ENCODE results near the gene IDH3A. TPM values are rescaled to one million over a fixed set of nuclear protein-coding genes. Genes with fewer than 3 reads are reported as not detected.

The IDH3A gene
- total and polyA plus RNA-seq, 3 donors from 2014 or later: 88.9 to 120 (median 119) TPM

GRCh38 chr15:78107471-78107870, 41.7 kb upstream of the IDH3A start:
- intact Hi-C loops (cut with DNase I; ENCODE audit: low total_unique reads): loop anchor here (5.0 kb wide), 1 partner anchor 140 kb away; no protein-coding TSS in a partner anchor
- no peak for DNase-seq
- H3K27me3 ChIP-seq: no peaks in the 10 kb centered on the region
- H3K27ac ChIP-seq: no peak overlapping the region
- TF ChIP-seq, protein P1, sequence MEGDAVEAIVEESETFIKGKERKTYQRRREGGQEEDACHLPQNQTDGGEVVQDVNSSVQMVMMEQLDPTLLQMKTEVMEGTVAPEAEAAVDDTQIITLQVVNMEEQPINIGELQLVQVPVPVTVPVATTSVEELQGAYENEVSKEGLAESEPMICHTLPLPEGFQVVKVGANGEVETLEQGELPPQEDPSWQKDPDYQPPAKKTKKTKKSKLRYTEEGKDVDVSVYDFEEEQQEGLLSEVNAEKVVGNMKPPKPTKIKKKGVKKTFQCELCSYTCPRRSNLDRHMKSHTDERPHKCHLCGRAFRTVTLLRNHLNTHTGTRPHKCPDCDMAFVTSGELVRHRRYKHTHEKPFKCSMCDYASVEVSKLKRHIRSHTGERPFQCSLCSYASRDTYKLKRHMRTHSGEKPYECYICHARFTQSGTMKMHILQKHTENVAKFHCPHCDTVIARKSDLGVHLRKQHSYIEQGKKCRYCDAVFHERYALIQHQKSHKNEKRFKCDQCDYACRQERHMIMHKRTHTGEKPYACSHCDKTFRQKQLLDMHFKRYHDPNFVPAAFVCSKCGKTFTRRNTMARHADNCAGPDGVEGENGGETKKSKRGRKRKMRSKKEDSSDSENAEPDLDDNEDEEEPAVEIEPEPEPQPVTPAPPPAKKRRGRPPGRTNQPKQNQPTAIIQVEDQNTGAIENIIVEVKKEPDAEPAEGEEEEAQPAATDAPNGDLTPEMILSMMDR (IDR thresholded peaks at IDR 0.05): no peak
- no peak for TF ChIP-seq POLR2A (IDR thresholded peaks at IDR 0.05)
- no peaks in the 10 kb centered on the region for H3K36me3 ChIP-seq (ENCODE audit: low read depth, missing control alignments)
- H3K4me3 ChIP-seq: no peak overlapping the region
- H3K9me3 ChIP-seq: no peaks in the 10 kb centered on the region
- 94 to 98% methylated on average over 7 to 8 of the region's 8 CpGs for WGBS, 2 donors
- H3K4me1 ChIP-seq: no peaks in the 10 kb centered on the region

DNA sequence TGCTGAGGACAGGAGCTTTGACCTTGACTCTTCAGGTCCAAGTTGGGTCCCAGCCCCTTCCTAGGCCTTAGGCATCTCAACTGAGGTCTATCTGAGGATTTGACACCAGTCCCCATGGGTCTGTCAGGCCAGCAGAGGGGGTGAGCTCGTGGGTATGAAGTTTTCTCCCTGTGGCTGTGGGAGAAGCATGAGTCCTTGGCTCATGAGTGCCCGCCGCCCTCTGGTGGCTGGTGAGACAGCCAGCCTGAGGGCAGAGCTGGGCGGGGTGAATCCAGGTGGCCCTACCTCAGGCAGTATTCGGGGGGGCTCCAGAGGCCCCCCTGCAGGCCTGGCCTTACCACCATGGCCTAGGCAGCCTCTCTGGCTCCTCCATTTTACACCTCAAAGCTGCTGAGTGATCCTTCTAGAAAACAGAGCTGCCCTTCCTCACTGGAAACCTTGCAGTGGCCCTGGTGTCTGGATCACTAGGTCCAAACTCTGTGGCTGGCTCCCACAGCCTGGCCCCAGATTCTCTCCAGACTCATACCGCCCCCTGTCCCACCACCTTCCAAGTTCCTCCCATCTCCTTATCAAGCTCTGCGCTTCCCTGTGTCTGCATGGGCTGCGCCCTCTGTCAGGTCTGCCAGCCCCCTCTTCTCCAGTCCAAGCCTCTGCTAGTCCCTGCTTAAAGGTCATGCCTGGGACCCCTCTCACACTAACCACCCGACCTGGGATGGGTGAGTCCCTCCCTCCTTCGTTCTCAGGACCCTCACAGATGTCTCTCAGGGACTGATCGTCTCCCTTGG, 40.7 kb upstream of the IDH3A start:
- peak; percentile 86 for DNase-seq

DNA sequence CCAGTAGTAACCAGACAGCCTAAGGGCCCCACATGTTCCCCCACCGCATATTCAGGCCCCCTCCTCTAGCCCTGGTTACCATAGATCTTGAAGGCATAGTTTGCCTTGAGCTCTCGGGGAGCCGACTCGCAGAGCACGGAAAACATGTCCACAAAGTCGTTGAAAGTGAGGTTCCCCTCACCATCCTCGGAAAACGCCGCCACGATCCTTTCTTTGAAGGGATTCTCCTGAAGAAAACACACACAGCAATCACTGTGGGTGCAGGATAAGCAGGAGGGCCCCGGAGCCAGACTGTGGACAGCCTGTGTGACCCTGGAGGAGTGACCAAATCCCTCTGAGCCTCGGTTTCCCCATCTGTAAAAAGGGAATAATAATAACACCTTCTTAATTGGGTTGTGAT, 40.0 kb upstream of the IDH3A start:
- intact Hi-C loops (cut with DNase I; ENCODE audit: low total_unique reads): loop anchor here (5.0 kb wide), 1 partner anchor 142 kb away; no protein-coding TSS in a partner anchor
- no peak overlapping the region for H3K4me3 ChIP-seq
- 94 to 95% methylated on average over 12 of the region's 12 CpGs for WGBS, 2 donors
- H3K27me3 ChIP-seq: no peaks in the 10 kb centered on the region
- no peaks in the 10 kb centered on the region for H3K9me3 ChIP-seq
- no peaks in the 10 kb centered on the region for H3K36me3 ChIP-seq (ENCODE audit: low read depth, missing control alignments)
- DNase-seq: no peak
- H3K4me1 ChIP-seq: no peaks in the 10 kb centered on the region
- TF ChIP-seq POLR2A (IDR thresholded peaks at IDR 0.05): no peak
- TF ChIP-seq, protein P1 (IDR thresholded peaks at IDR 0.05): no peak
- no peak overlapping the region for H3K27ac ChIP-seq

More for the DNA sequence above, 40.7 kb upstream of the IDH3A start:
- H3K9me3 ChIP-seq: no peaks in the 10 kb centered on the region
- intact Hi-C loops (cut with DNase I; ENCODE audit: low total_unique reads): loop anchor here (5.0 kb wide), 1 partner anchor 141 kb away; no protein-coding TSS in a partner anchor
- no peaks in the 10 kb centered on the region for H3K4me1 ChIP-seq
- TF ChIP-seq POLR2A (IDR thresholded peaks at IDR 0.05): no peak
- TF ChIP-seq, protein P1 (IDR thresholded peaks at IDR 0.05): peak; percentile 87 to 95 (median 93)
- 52 to 70% methylated on average over 7 to 11 of the region's 11 CpGs for WGBS, 2 donors
- H3K27ac ChIP-seq: no peak overlapping the region
- no peaks in the 10 kb centered on the region for H3K27me3 ChIP-seq
- no peaks in the 10 kb centered on the region for H3K36me3 ChIP-seq (ENCODE audit: low read depth, missing control alignments)
- H3K4me3 ChIP-seq: no peak overlapping the region

GRCh38 chr15:78110096-78110495, 39.1 kb upstream of the IDH3A start:
- DNase-seq: no peak

More at GRCh38 chr15:78110096-78110495, 39.1 kb upstream of the IDH3A start:
- Histone ChIP-seq H3K9me3 (no peaks in the 10 kb centered on the region), H3K27ac (no peak overlapping the region), H3K27me3 (no peaks in the 10 kb centered on the region), H3K4me1 (no peaks in the 10 kb centered on the region), H3K4me3 (no peak overlapping the region), H3K36me3 (ENCODE audit: low read depth, missing control alignments) (no peaks in the 10 kb centered on the region)
- WGBS, 2 donors: 86 to 89% methylated on average over 4 to 6 of the region's 6 CpGs
- no peak for TF ChIP-seq POLR2A (IDR thresholded peaks at IDR 0.05)
- TF ChIP-seq, protein P1 (IDR thresholded peaks at IDR 0.05): no peak
- intact Hi-C loops (cut with DNase I; ENCODE audit: low total_unique reads): loop anchor here (5.0 kb wide), 1 partner anchor 132 kb away; no protein-coding TSS in a partner anchor
